SKM-1 (cell line): ENCODE data around the gene CTDSP1.

ENCODE experiments used
- DNase-seq: peaks from one replicate; lab custom pipeline; 2025; ENCODE audit not compliant: unreplicated experiment; lab: John Stamatoyannopoulos, UW

Gene CTDSP1

GRCh38 chr2:218382785-218383184 is 16.9 kb upstream of the CTDSP1 start:
- DNase-seq = no peak

GRCh38 chr2:218383892-218384519 is 15.7 kb upstream of the CTDSP1 start:
- DNase-seq = no peak

GRCh38 chr2:218384975-218385374 is 14.7 kb upstream of the CTDSP1 start:
- DNase-seq = no peak

- DNase-seq = no peak
Observed at GRCh38 chr2:218386505-218387368, 12.9 kb upstream of the CTDSP1 start.

GRCh38 chr2:218387369-218388194 is 12.1 kb upstream of the CTDSP1 start:
- DNase-seq = no peak

DNA sequence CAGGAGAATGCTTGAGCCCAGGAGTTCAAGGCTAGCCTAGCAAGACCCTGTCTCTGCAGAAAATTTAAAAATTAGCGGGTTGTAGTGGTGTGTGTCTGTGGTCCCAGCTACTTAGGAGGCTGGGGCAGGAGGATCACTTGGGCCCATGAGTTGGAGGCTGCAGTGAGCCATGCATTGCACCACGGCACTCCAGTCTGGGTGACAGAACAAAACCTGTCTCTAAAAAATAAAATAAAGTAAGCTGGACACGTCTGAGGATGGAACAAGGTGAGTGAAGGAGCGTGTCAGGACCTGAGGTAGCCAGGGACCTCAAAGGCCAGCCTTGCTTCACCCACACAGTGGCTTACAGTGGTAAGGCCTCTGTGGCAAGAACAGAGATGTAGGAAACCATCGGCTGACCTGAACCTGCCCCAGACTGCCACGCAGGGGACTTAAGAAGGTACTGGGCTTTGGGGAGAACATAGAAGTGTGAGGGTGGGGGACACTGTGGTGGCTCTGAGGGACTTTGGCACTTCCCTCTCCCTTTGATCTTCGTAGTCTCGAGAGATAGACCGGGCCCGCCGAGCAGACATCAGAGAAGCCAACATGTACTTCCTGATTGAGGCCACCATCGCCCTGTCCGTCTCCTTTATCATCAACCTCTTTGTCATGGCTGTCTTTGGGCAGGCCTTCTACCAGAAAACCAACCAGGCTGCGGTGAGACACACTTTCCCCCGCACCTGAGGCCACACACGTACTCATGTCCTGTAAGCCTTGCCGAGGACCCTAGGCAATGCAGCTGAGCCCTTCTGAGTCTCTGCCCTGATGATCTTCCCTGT is 10.1 kb upstream of the CTDSP1 start:
- no peak for DNase-seq

GRCh38 chr2:218391202-218391601 is 8.5 kb upstream of the CTDSP1 start:
- DNase-seq = no peak

DNA sequence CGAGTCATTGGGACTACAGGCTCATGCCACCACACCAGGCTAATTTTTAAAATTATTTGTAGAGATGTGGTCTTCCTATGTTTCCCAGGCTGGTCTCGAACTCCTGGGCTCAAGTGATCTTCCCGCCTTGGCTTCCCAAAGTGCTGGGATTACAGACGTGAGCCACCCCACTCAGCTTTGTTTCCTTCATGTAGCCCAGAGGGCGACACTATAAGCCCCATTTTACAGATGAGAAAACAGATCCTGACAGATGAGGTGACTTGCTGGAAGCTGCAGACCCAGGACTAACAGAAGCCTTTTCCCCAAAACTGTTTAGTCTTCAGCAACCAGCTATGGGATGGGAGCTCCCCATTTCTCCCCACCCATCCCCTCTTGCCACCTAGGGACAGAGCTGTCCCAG is 7.2 kb upstream of the CTDSP1 start:
- no peak for DNase-seq

DNA sequence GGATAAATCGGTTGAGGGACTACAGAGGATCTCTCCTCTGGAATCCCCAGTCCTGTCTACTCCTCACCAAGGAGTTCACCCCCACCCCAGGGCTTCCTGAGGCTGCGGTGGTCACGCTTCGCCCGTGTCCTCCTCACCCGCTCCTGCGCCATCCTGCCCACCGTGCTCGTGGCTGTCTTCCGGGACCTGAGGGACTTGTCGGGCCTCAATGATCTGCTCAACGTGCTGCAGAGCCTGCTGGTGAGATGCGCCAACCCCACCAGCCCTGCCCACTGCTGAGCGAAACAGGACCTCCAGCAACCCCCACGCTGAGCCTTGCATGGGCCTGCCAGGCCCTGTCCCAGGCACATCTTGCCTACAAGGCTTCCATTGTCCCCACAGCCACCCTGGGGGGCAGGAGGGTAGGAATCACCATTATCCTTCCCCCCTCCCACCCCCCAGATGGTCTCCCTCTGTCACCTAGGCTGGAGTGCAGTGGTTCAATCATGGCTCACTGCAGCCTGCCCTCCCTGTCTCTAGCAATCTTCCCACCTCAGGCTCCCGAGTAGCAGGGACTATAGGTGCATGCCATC is 6.7 kb upstream of the CTDSP1 start:
- DNase-seq = no peak

GRCh38 chr2:218393750-218394290 is 5.8 kb upstream of the CTDSP1 start:
- DNase-seq = peak; percentile 41

DNA sequence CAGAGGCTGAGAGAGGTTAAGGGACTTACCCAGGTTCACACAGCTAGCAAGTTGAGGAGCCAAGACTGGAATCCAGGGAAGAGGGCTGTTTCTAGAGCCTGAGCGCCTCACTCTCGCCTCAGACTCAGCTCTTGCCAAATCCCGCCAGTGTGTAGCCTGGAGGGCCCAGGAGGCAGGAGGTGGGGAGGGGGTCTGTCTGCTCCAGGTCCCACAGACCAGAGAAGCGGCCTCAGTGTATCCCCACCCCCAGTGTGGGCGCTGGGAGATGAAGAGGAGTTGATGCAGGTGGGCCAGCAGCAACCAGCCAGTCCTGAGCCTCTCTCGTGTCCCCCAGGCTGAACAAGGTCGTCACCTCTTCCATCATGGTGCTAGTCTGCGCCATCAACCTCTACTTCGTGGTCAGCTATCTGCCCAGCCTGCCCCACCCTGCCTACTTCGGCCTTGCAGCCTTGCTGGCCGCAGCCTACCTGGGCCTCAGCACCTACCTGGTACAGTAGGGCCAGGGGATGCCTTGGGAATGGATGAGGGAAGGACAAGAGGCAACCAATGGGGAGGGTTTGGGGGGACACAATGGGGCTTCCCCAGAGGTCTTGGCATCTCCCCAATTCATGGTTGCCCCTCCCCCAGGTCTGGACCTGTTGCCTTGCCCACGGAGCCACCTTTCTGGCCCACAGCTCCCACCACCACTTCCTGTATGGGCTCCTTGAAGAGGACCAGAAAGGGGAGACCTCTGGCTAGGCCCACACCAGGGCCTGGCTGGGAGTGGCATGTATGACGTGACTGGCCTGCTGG is 5.2 kb upstream of the CTDSP1 start:
- DNase-seq = no peak

DNA sequence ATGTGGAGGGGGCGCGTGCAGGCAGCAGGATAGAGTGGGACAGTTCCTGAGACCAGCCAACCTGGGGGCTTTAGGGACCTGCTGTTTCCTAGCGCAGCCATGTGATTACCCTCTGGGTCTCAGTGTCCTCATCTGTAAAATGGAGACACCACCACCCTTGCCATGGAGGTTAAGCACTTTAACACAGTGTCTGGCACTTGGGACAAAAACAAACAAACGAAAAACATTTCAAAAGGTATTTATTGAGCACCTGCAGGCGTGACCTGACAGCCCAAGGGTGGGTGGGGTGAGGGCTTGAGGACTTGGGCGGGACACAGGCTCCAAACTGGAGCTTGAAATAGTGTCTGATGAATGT is 4.6 kb upstream of the CTDSP1 start:
- no peak for DNase-seq

GRCh38 chr2:218395456-218395825 is 4.2 kb upstream of the CTDSP1 start:
- DNase-seq = no peak

- DNase-seq = peak; percentile 95
Observed at GRCh38 chr2:218395826-218396687, 3.6 kb upstream of the CTDSP1 start.

DNA sequence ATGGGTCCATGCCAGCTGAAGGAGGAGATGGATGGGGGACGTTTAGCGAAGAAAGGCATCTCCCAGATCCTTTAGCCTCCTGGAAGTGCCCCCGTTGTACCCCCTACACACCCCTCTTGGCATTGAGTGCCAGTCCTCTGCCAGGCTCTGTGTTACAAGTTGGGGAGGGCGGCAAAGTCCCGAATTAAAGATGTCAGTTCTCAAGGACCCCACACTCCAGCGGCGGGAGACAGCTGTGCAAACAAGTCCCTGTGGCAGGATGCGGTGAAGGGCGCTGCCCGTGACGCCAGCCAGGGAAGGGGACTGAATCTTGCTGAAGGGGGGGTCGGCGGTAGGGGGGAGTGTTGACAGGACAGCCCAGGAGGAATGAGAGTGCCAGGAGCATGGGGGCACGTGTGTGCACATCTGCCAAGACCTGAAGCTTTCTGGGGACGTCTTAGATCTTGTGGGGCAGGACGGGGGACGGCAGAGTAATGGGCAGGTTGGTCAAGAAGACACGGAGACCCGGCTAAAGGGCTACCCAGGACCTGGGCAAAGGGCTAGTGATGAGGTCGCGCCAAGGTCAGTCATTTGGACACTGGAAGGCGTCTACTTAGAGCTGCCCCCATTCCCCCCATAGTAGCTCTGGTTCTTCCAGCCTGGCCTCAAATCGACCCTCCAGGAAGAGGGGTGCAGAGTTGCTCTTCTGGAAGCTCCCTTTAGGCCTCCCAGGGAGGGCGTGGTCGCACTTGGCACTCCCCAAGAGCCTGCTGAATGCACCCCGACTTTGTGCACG is 2.8 kb upstream of the CTDSP1 start:
- no peak for DNase-seq

- DNase-seq = no peak
Observed at GRCh38 chr2:218397463-218397819, 2.2 kb upstream of the CTDSP1 start.

GRCh38 chr2:218397820-218398436 is 1.7 kb upstream of the CTDSP1 start:
- no peak for DNase-seq
